K562 (cell line): ENCODE measurements around the gene E2F2. TPM values are rescaled to one million over a fixed set of nuclear protein-coding genes. Genes with fewer than 3 reads are reported as not detected.

Source experiments
- DLX4 ChIP-seq: fragments of 250-450 bp; sonication (Bioruptor Pico); IDR thresholded peaks from 2 replicates; pipeline ENCODE4 v1.6.1; 2021; ENCODE audit warnings: mild to moderate bottlenecking
- GTF2A2 ChIP-seq: IDR thresholded peaks from 2 replicates; pipeline ENCODE4 v1.6.1; 2016; ENCODE audit warnings: mild to moderate bottlenecking, missing genetic modification characterization, missing compliant biosample characterization
- HSF4 ChIP-seq: fragments of 250-450 bp; sonication (Bioruptor Pico); IDR thresholded peaks from 2 replicates; pipeline ENCODE4 v2.1.2; 2022; ENCODE audit warnings: mild to moderate bottlenecking, moderate library complexity, borderline replicate concordance
- IRF9 ChIP-seq: fragments of 450-650 bp; IDR thresholded peaks from 2 replicates; pipeline ENCODE4 v1.6.1; 2016; ENCODE audit warnings: missing biosample characterization, missing genetic modification characterization
- JUND ChIP-seq, 2 experiments: IDR thresholded peaks; 2 replicates in 1 of 2; 3 replicates in 1 of 2; pipeline ENCODE4 v1.6.1; 2011; ENCODE audit warnings: borderline replicate concordance in 2 of 2, low read depth in 2 of 2, low read length in 2 of 2, improper control_type of control experiment in 1 of 2, missing biosample characterization in 1 of 2, missing genetic modification characterization in 1 of 2, missing genetic modification reagents in 1 of 2
- NCOA6 ChIP-seq: fragments of 450-650 bp; IDR thresholded peaks from 2 replicates; pipeline ENCODE4 v1.6.1; 2017; ENCODE audit warnings: mild to moderate bottlenecking
- REST ChIP-seq, 2 experiments: fragments of 450-650 bp; formaldehyde crosslinking in 1 of 2; IDR thresholded peaks; 2 replicates each; pipeline versions ENCODE4 v1.4.0 to v1.6.1; 2014 to 2020; ENCODE audit warnings: mild to moderate bottlenecking in 2 of 2, borderline replicate concordance in 1 of 2, low read depth in 1 of 2
- SNIP1 ChIP-seq: fragments of 450-650 bp; IDR thresholded peaks from 2 replicates; pipeline ENCODE4 v1.7.1; 2017; ENCODE audit warnings: low read depth, mild to moderate bottlenecking
- TAF7 ChIP-seq: fragments of 450-650 bp; IDR thresholded peaks from 2 replicates; pipeline ENCODE4 v1.6.1; 2016; ENCODE audit warnings: missing genetic modification characterization, missing compliant biosample characterization
- ZBTB34 ChIP-seq: fragments of 250-450 bp; sonication (Bioruptor Pico); IDR thresholded peaks from 2 replicates; pipeline ENCODE4 v1.8.0; 2021; ENCODE audit warnings: mild to moderate bottlenecking, moderate library complexity
- ZNF133 ChIP-seq: fragments of 250-450 bp; sonication (Bioruptor Pico); IDR thresholded peaks from 2 replicates; pipeline ENCODE4 v1.4.0; 2020; ENCODE audit warnings: mild to moderate bottlenecking
- ZNF740 ChIP-seq, 3 experiments: fragments of 200-800 bp in 1 of 3; sonication (Bioruptor generic) in 1 of 3; sonication (generic) in 1 of 3; formaldehyde crosslinking in 1 of 3; IDR thresholded peaks; 2 replicates each; pipeline versions ENCODE4 v1.6.1 to v1.8.0; 2016 to 2022; ENCODE audit warnings: mild to moderate bottlenecking in 2 of 3, missing compliant biosample characterization in 2 of 3, missing genetic modification characterization in 2 of 3, missing genetic modification reagents in 1 of 3
- polyA plus RNA-seq, 8 experiments: library from polyadenylated mRNA; depleted of rRNA in 4 of 8; stranded (reverse) in 5 of 8; unstranded in 3 of 8; fragments of >200 nt; fragmentation: Nextera tagmentation in 2 of 8; fragmentation: Illumina TruSeq in 1 of 8; extraction: Ambion mirVana in 2 of 8; extraction: Trizol in 1 of 8; gene quantifications; 2 replicates each; pipeline versions ENCODE4 v1.2.1 to v1.2.3, GENCODE V29; 2011 to 2014; ENCODE audit warnings: inconsistent platforms in 1 of 8, missing spikeins in 1 of 8
- total RNA-seq, 7 experiments: library from RNA; depleted of rRNA in 6 of 7; stranded (reverse); fragments of >200 nt in 6 of 7; fragmentation: Illumina TruSeq in 2 of 7; extraction: Trizol in 2 of 7; gene quantifications; 2 replicates each; pipeline versions ENCODE4 v1.2.1 to v1.2.3, GENCODE V29; 2011 to 2021; ENCODE audit warnings: low replicate concordance in 1 of 7

Gene E2F2
- total and polyA plus RNA-seq, 9 of the 15 experiments (the other 6 are each of a cell fraction or from before 2014, with no cell fraction given), result 3.1 to 25.3 (median 11.4) TPM

GRCh38 chr1:23481026-23481597 lies 49.9 kb downstream of the E2F2 start (continued):
- TF ChIP-seq REST (IDR thresholded peaks at IDR 0.05; ENCODE audit: borderline replicate concordance) (0 out of 2 replicates have a peak, but pooled peaks have one; percentile 11), REST (CRISPR knock-in tag; IDR thresholded peaks at IDR 0.05; ENCODE audit: low read depth) (no peak), TAF7 (tag) (peak; percentile 49; the same call in 1 of the 2 replicates), DLX4 (CRISPR knock-in tag) (no peak), ZBTB34 (CRISPR knock-in tag) (0 out of 2 replicates have a peak, but pooled peaks have one; percentile 24), NCOA6 (no peak), ZNF740 (CRISPR knock-in tag; IDR thresholded peaks at IDR 0.05) (no peak), ZNF740 (tag; IDR thresholded peaks at IDR 0.05) (peak in 1 of 2 experiments; percentile 86; a peak in 2 of 4 replicates), ZNF133 (0 out of 2 replicates have a peak, but pooled peaks have one; percentile 38), IRF9 (tag) (0 out of 2 replicates have a peak, but pooled peaks have one; percentile 27), GTF2A2 (tag) (peak; percentile 88), SNIP1 (no peak), HSF4 (peak; percentile 74; the same call in 1 of the 2 replicates), JUND (IDR thresholded peaks at IDR 0.05; ENCODE audit: borderline replicate concordance, low read depth, low read length) (no peak), JUND (tag; IDR thresholded peaks at IDR 0.05; ENCODE audit: borderline replicate concordance, low read depth, low read length) (0 out of 3 replicates have a peak, but pooled peaks have one; percentile 22)
